ENCODE results near the gene FOCAD. TPM values are rescaled to one million over a fixed set of nuclear protein-coding genes. Genes with fewer than 3 reads are reported as not detected.
A peak's percentile ranks its signal among the peaks of the same experiment; 100 is the strongest.
"Not testable (repeated sequence)": the region's sequence is repeated elsewhere in the genome, so short reads cannot be mapped to it uniquely, and the experiment has no call there.

Gene FOCAD
- total RNA-seq, 4 donors from 2014 or later: 15.7 to 39.9 (median 25.4) TPM

GRCh38 chr9:20650313-20650712 lies 33.7 kb upstream of the FOCAD start:
- no peaks in the 10 kb centered on the region for H3K4me1 ChIP-seq
- H3K27ac ChIP-seq: no peak overlapping the region
- no peaks in the 10 kb centered on the region for H3K27me3 ChIP-seq
- no peaks in the 10 kb centered on the region for H3K9me3 ChIP-seq
- no peak overlapping the region for H3K4me3 ChIP-seq
- 97 to 100% methylated on average over 4 of the region's 4 CpGs for WGBS, 2 donors
- DNase-seq (ENCODE audit: low spot score in 2 of 2): no peak
- TF ChIP-seq, protein P1, sequence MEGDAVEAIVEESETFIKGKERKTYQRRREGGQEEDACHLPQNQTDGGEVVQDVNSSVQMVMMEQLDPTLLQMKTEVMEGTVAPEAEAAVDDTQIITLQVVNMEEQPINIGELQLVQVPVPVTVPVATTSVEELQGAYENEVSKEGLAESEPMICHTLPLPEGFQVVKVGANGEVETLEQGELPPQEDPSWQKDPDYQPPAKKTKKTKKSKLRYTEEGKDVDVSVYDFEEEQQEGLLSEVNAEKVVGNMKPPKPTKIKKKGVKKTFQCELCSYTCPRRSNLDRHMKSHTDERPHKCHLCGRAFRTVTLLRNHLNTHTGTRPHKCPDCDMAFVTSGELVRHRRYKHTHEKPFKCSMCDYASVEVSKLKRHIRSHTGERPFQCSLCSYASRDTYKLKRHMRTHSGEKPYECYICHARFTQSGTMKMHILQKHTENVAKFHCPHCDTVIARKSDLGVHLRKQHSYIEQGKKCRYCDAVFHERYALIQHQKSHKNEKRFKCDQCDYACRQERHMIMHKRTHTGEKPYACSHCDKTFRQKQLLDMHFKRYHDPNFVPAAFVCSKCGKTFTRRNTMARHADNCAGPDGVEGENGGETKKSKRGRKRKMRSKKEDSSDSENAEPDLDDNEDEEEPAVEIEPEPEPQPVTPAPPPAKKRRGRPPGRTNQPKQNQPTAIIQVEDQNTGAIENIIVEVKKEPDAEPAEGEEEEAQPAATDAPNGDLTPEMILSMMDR (IDR thresholded peaks at IDR 0.05): no peak
- no peak for TF ChIP-seq EP300 (IDR thresholded peaks at IDR 0.05)
- H3K36me3 ChIP-seq: no peaks in the 10 kb centered on the region

- TF ChIP-seq EP300 (IDR thresholded peaks at IDR 0.05) (no peak), POLR2A (IDR thresholded peaks at IDR 0.05) (no peak)
- TF ChIP-seq, protein P1 (IDR thresholded peaks at IDR 0.05): no peak
- Histone ChIP-seq H3K27ac (no peak overlapping the region), H3K27me3 (no peaks in the 10 kb centered on the region), H3K4me1 (no peaks in the 10 kb centered on the region), H3K36me3 (no peaks in the 10 kb centered on the region), H3K4me3 (no peak overlapping the region), H3K9me3 (no peaks in the 10 kb centered on the region)
- DNase-seq (ENCODE audit: low spot score in 2 of 2): no peak
- WGBS, 2 donors: 89 to 93% methylated on average over 4 of the region's 4 CpGs
Observed at GRCh38 chr9:20650750-20651299, 33.2 kb upstream of the FOCAD start.

DNA sequence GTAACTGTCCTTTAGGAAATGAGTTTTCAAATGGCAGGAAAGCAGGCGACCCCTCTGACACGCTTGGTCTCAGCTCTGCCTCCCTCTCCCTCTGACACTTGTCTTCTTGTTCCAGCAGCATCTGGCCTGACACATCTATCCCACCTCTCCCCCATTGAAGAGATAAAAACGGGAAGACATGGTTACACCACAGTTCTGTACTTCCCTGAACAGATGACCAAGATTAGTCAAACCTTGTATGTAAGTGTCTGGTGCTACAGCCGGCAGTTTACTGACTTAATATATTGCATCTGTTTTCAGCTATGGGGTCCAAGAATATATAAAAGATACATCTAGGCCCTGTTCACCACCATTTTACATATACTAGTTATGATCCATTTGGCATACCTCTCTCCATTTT lies 32.1 kb upstream of the FOCAD start:
- Histone ChIP-seq H3K27me3 (no peaks in the 10 kb centered on the region), H3K4me3 (no peak overlapping the region), H3K27ac (no peak overlapping the region), H3K36me3 (no peaks in the 10 kb centered on the region), H3K4me1 (no peaks in the 10 kb centered on the region), H3K9me3 (no peaks in the 10 kb centered on the region)
- 67% methylated on average over 4 of the region's 4 CpGs for WGBS, 2 donors
- DNase-seq (ENCODE audit: low spot score in 2 of 2): no peak
- TF ChIP-seq EP300 (IDR thresholded peaks at IDR 0.05): no peak
- TF ChIP-seq, protein P1 (IDR thresholded peaks at IDR 0.05): no peak
- TF ChIP-seq POLR2A (IDR thresholded peaks at IDR 0.05): no peak

- not testable (repeated sequence) for H3K27me3 ChIP-seq; H3K9me3 ChIP-seq; H3K36me3 ChIP-seq; H3K4me1 ChIP-seq; DNase-seq (ENCODE audit: low spot score in 2 of 2); H3K27ac ChIP-seq
- WGBS, 2 donors: 57 to 63% methylated on average over 23 to 27 of the region's 27 CpGs
- peak overlapping the region; percentile 13 to 49 (median 28) for H3K4me3 ChIP-seq
Observed at GRCh38 chr9:20658246-20658667, 25.8 kb upstream of the FOCAD start.

DNA sequence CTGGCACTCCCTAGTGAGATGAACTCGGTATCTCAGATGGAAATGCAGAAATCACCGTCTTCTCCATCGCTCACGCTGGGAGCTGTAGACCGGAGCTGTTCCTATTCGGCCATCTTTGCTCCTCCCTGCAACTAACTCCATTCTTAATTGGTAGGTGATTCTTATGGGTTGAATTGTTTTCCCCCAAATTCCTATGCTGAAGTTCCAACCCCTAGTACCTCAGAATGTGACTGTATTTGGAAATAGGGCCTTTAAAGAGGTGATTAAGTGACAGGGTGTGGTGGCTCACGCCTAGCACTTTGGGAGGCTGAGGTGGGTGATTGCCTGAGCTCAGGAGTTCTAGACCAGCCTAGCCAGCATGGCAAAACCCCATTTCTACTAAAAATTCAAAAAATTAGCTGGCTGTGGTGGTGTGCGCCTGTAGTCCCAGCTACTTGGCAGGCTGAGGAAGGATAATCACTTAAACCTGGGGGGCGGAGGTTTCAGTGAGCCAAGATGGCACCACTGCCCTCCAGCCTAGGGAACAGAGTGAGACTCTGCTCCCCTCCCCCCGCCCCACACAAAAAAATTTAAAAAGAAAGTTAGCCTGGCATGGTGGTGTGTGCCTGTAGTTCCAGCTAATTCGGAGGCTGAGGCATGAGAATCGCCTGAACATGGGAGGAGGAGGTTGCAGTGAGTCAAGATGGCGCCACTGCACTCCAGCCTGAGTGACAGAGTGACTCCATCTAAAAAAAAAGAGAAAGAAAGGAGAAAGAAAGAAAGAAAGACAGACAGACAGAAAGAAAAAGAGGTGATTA lies 25.2 kb upstream of the FOCAD start:
- no peaks in the 10 kb centered on the region for H3K4me1 ChIP-seq
- peaks cover 0 to 4% of the 10 kb centered on the region in 2 donors for H3K27me3 ChIP-seq
- WGBS, 2 donors: 78 to 81% methylated on average over 13 of the region's 13 CpGs
- H3K4me3 ChIP-seq: peak overlapping the region; percentile 13 to 49 (median 28)
- DNase-seq (ENCODE audit: low spot score in 2 of 2): no peak
- H3K36me3 ChIP-seq: no peaks in the 10 kb centered on the region
- TF ChIP-seq EP300 (IDR thresholded peaks at IDR 0.05) (no peak), POLR2A (IDR thresholded peaks at IDR 0.05) (no peak)
- TF ChIP-seq, protein P1 (IDR thresholded peaks at IDR 0.05): no peak
- no peaks in the 10 kb centered on the region for H3K9me3 ChIP-seq
- H3K27ac ChIP-seq: no peak overlapping the region
